Activated T-cell treated with anti-CD3 and anti-CD28 coated beads, Interleukin-2, amount 50 U/mL, for 4 hours (primary cell): ENCODE measurements around the gene FZD2. TPM values are rescaled to one million over a fixed set of nuclear protein-coding genes. Genes with fewer than 3 reads are reported as not detected.

ENCODE experiments used
- ATAC-seq, 2 donors: fragments of 200-7000 bp; cut with Tn5 transposase; one replicate each; pipeline ENCODE4 v1.10.0; 2021
- DNase-seq: peaks from one replicate; pipeline ENCODE4 v3.0.0-alpha.2; 2020
- H3K27me3 Mint-ChIP-seq: one replicate; pipeline ENCODE4 v1.8.0; 2021; ENCODE audit warnings: low read depth, mixed read lengths
- H3K36me3 Mint-ChIP-seq: one replicate; pipeline ENCODE4 v1.8.0; 2022; ENCODE audit warnings: mixed read lengths; ENCODE audit not compliant: insufficient read depth
- H3K4me1 Mint-ChIP-seq: one replicate; pipeline ENCODE4 v1.8.0; 2021; ENCODE audit warnings: low read depth, mixed read lengths
- H3K4me3 Mint-ChIP-seq: one replicate; pipeline ENCODE4 v1.8.0; 2021; ENCODE audit warnings: mild to moderate bottlenecking, moderate library complexity, mixed read lengths
- H3K9me3 Mint-ChIP-seq: one replicate; pipeline ENCODE4 v1.8.0; 2021; ENCODE audit warnings: mixed read lengths
- total RNA-seq, 3 donors: library from RNA; stranded (reverse); gene quantifications; one replicate each; pipeline ENCODE4 v1.2.1, GENCODE V29; 2021

The FZD2 gene
- total RNA-seq, 3 donors from 2014 or later, result 0.08 TPM; not detected in 2

- Mint-ChIP-seq H3K9me3 (no peaks in the 10 kb centered on the region), H3K36me3 (no peaks in the 10 kb centered on the region), H3K4me3 (no peak overlapping the region), H3K4me1 (no peaks in the 10 kb centered on the region), H3K27me3 (peaks cover 12% of the 10 kb centered on the region)
- no peak for ATAC-seq
- DNase-seq, result no peak
These were observed 45.7 kb downstream of the FZD2 start for GRCh38 chr17:44602970-44603369.

- H3K27me3 Mint-ChIP-seq, result peaks cover 14% of the 10 kb centered on the region
- DNase-seq (no peak), ATAC-seq (no peak)
- H3K9me3 Mint-ChIP-seq, result no peaks in the 10 kb centered on the region
- H3K36me3 Mint-ChIP-seq, result no peaks in the 10 kb centered on the region
- no peak overlapping the region for H3K4me3 Mint-ChIP-seq
- no peaks in the 10 kb centered on the region for H3K4me1 Mint-ChIP-seq
These were observed 47.0 kb downstream of the FZD2 start for GRCh38 chr17:44604116-44604761.

- ATAC-seq, result no peak
- H3K27me3 Mint-ChIP-seq, result peaks cover 19% of the 10 kb centered on the region
- no peaks in the 10 kb centered on the region for H3K9me3 Mint-ChIP-seq
- H3K36me3 Mint-ChIP-seq, result no peaks in the 10 kb centered on the region
- H3K4me3 Mint-ChIP-seq, result no peak overlapping the region
- H3K4me1 Mint-ChIP-seq, result no peaks in the 10 kb centered on the region
- DNase-seq, result no peak
These were observed 47.6 kb downstream of the FZD2 start for GRCh38 chr17:44604768-44605485.

GRCh38 chr17:44606658-44607057 is 49.4 kb downstream of the FZD2 start:
- H3K27me3 Mint-ChIP-seq, result peaks cover 22% of the 10 kb centered on the region
- DNase-seq, result no peak
- ATAC-seq, result no peak
- H3K4me3 Mint-ChIP-seq, result no peak overlapping the region
- H3K4me1 Mint-ChIP-seq, result no peaks in the 10 kb centered on the region
- no peaks in the 10 kb centered on the region for H3K9me3 Mint-ChIP-seq
- H3K36me3 Mint-ChIP-seq, result no peaks in the 10 kb centered on the region

GRCh38 chr17:44607836-44608690 is 50.8 kb downstream of the FZD2 start:
- Mint-ChIP-seq H3K9me3 (no peaks in the 10 kb centered on the region), H3K36me3 (no peaks in the 10 kb centered on the region), H3K4me1 (no peaks in the 10 kb centered on the region), H3K4me3 (no peak overlapping the region), H3K27me3 (peaks cover 24% of the 10 kb centered on the region)
- ATAC-seq (no peak), DNase-seq (no peak)

GRCh38 chr17:44608727-44609435 is 51.6 kb downstream of the FZD2 start:
- ATAC-seq (no peak), DNase-seq (no peak)
- Mint-ChIP-seq H3K4me1 (no peaks in the 10 kb centered on the region), H3K9me3 (no peaks in the 10 kb centered on the region), H3K36me3 (no peaks in the 10 kb centered on the region), H3K27me3 (peaks cover 26% of the 10 kb centered on the region), H3K4me3 (no peak overlapping the region)

- Mint-ChIP-seq H3K27me3 (peaks cover 32% of the 10 kb centered on the region), H3K4me3 (no peak overlapping the region), H3K36me3 (no peaks in the 10 kb centered on the region), H3K4me1 (no peaks in the 10 kb centered on the region), H3K9me3 (no peaks in the 10 kb centered on the region)
- DNase-seq (no peak), ATAC-seq (no peak)
These were observed 53.0 kb downstream of the FZD2 start for GRCh38 chr17:44610331-44610730.

Other genes starting within 250 kb of the FZD2 start
- gene RUNDC3A, start 248.9 kb upstream of the FZD2 start, total RNA-seq, result under 1 TPM in 2 of 3 donors, not detected in 1; 0.18 to 0.26 TPM
- 100 to 1,000 TPM; 211 to 248 (median 211) TPM for gene SLC25A39, start 232.7 kb upstream of the FZD2 start, total RNA-seq
- gene GRN, start 212.2 kb upstream of the FZD2 start, total RNA-seq, result 10 to 100 TPM; 32.0 to 39.5 (median 36.5) TPM
- under 1 TPM; 0.24 to 0.33 (median 0.27) TPM for gene FAM171A2, start 193.6 kb upstream of the FZD2 start, total RNA-seq
- 1 to 10 TPM in 2 of 3 donors, under 1 TPM in 1; 0.90 to 1.8 (median 1.1) TPM for gene ITGA2B, start 167.8 kb upstream of the FZD2 start, total RNA-seq
- 10 to 100 TPM; 38.2 to 43.3 (median 41.9) TPM for gene GPATCH8, start 54.1 kb upstream of the FZD2 start, total RNA-seq
- under 1 TPM; 0.14 to 0.37 (median 0.35) TPM for gene MEIOC, start 99.0 kb downstream of the FZD2 start, total RNA-seq
- 10 to 100 TPM; 31.2 to 32.0 (median 31.7) TPM for gene CCDC43, start 132.3 kb downstream of the FZD2 start, total RNA-seq
- gene DBF4B, start 151.2 kb downstream of the FZD2 start, total RNA-seq, result 1 to 10 TPM; 6.4 to 9.7 (median 9.1) TPM
- under 1 TPM; 0.38 to 0.50 (median 0.41) TPM for gene ADAM11, start 201.5 kb downstream of the FZD2 start, total RNA-seq